NB4 (cell line): ENCODE data around the gene ID4.

ENCODE experiments used
- DNase-seq: peaks from one replicate; pipeline ENCODE4 v3.0.0; 2010; ENCODE audit warnings: low read depth
- H3K4me3 ChIP-seq: one replicate; pipeline ENCODE4 v1.5.1; 2011; ENCODE audit warnings: mild to moderate bottlenecking, low read depth, low read length, moderate library complexity
- MYC ChIP-seq: IDR thresholded peaks from 2 replicates; pipeline ENCODE4 v1.6.1; 2011; ENCODE audit warnings: low read depth, low read length
- POLR2A ChIP-seq: IDR thresholded peaks from 2 replicates; pipeline ENCODE4 v1.6.1; 2011; ENCODE audit warnings: mild to moderate bottlenecking; ENCODE audit not compliant: insufficient read length; ENCODE audit errors: extremely low read depth
- TF ChIP-seq, protein P1 (sequence below): IDR thresholded peaks from 2 replicates; pipeline ENCODE4 v1.6.1; 2011; ENCODE audit warnings: low read depth, low read length
- TF ChIP-seq, protein P2 (sequence below): IDR thresholded peaks from one replicate; pipeline ENCODE4 v1.5.1; 2012; ENCODE audit warnings: low read depth, low read length

Gene ID4, protein sequence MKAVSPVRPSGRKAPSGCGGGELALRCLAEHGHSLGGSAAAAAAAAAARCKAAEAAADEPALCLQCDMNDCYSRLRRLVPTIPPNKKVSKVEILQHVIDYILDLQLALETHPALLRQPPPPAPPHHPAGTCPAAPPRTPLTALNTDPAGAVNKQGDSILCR

DNA sequence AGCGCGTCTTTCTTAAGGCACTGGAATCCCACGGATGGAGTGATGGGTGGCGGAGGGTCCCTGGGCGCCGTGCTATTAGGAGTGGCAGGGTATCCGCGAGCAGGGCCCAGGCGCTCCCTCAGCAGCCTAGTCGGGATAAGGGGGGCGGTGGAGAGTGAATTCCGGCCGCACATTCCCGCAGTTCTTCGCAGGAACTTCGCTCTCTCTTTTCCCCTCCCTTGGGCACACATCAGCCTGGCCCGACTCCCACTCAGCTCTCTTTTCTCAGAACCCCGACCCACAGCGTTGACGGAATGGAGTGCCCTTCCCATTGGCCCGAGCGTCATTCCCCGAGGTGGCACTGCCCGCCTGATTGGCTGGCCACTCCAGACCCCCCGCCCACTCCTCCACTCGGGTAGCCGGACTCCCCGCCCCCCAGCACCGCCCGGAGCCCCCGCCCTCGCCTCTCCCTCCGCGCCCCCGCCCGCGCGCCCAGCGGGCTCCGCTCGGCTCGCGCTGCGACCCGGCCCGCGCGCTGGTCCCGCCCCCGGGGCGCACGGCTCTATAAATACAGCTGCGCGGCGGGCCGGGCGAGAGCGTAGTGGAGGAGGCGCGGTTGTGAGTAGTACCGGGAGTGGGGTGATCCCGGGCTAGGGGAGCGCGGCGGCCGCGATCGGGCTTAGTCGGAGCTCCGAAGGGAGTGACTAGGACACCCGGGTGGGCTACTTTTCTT, at the start of gene ID4:
ID4 (plus strand) TSS at position 572 of the 712 bp plus-strand sequence. CDS start 385 bp downstream, outside the sequence.
- DNase-seq = no peak
- no peak within 1 kb of the TSS for H3K4me3 ChIP-seq
- TF ChIP-seq, protein P1, sequence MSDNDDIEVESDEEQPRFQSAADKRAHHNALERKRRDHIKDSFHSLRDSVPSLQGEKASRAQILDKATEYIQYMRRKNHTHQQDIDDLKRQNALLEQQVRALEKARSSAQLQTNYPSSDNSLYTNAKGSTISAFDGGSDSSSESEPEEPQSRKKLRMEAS = no peak

DNA sequence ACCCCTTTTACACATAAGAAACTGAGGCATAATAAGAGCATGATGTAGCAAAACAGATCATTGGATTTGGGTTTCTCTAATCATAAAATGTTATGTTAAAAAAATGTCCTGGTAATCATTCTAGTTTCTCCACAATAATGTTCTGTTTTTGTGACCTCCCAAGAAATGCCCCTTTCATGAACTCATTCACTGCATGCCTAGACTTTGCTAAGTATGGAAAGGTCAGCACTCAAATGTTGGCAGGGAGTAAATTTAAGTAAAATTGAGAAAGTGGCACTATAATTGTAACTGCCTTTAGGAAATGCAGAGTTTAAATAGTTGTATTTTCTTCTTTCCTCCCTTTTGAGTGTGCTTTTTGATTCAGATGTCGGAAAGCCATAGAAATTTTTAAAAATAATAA, 48.5 kb upstream of the ID4 start:
- H3K4me3 ChIP-seq = no peak overlapping the region
- TF ChIP-seq, protein P2, sequence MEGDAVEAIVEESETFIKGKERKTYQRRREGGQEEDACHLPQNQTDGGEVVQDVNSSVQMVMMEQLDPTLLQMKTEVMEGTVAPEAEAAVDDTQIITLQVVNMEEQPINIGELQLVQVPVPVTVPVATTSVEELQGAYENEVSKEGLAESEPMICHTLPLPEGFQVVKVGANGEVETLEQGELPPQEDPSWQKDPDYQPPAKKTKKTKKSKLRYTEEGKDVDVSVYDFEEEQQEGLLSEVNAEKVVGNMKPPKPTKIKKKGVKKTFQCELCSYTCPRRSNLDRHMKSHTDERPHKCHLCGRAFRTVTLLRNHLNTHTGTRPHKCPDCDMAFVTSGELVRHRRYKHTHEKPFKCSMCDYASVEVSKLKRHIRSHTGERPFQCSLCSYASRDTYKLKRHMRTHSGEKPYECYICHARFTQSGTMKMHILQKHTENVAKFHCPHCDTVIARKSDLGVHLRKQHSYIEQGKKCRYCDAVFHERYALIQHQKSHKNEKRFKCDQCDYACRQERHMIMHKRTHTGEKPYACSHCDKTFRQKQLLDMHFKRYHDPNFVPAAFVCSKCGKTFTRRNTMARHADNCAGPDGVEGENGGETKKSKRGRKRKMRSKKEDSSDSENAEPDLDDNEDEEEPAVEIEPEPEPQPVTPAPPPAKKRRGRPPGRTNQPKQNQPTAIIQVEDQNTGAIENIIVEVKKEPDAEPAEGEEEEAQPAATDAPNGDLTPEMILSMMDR = no peak
- no peak for TF ChIP-seq MYC
- TF ChIP-seq POLR2A = no peak
- TF ChIP-seq, protein P1 = no peak
- no peak for DNase-seq

DNA sequence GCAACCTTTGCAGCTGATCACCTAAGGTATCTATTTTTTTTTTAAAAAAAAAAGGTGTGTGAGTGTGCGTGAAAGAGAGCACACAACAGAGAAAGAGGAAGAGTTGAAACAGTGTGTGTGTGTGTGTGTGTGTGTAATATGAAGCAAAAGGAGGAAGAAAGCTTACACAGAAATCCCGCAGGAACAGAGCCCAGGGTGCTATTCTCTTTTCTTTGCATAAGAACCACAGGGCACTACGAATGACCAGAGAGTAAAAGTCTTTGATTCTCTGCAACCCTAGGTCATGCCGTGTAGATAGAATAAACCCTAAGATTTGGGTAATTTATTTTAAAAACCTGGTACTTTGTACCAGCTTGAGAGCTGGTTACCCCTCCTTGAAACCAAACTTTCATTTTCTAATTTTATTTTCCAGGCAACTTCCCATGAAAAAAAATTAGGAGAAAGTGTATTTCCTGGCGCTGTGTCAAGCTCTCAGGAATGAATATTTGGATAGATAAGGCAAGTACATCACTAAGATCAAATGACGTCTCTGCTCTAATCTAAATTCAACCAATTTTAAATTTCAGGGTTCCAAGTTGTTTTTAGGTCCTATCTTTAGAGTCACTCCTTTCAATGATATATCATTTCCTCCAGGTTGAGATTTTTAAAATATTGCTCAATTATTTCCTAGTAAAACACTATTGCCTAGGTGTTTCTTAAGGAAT, 47.9 kb upstream of the ID4 start:
- DNase-seq = peak; percentile 11
- TF ChIP-seq MYC (no peak), POLR2A (no peak)
- TF ChIP-seq, protein P1 = no peak
- TF ChIP-seq, protein P2 = no peak
- no peak overlapping the region for H3K4me3 ChIP-seq

DNA sequence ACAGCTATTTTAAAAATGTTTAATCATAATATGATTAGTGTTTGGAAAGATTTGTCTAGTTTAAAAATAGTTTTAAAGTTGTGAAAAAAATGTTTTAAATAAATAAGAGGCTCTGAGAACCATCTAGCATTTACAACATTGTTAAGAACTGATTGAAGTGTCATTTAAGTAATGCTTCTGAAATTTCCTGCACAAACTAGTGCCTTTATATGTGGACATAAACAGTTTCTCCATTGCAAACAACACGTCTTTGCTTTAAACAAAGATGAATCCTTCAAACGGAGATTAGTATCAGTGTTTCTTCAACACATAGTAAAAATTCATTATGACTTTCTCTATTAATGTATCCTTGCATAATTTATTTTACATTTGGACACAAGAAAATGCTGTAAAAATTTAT, 45.9 kb upstream of the ID4 start:
- no peak overlapping the region for H3K4me3 ChIP-seq
- DNase-seq = no peak
- TF ChIP-seq MYC = no peak
- TF ChIP-seq, protein P1 = no peak

DNA sequence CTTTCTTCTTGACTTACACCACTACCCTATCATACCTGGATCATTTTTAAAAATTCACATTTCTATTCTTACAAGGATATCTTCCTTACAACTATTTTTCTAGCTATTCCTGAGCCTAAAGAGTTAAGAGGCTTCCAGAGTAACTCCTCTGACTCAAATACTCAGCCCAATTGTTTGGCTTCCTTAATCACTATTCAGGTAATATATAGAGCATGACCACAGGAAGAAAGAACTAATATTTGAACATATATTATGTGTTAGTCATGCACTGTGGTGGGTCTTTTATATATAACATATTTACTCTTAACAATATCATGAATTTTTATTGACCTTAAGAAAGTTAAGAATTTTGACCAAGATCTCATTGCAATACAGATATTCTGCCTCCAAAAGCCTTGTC, 42.0 kb upstream of the ID4 start:
- no peak overlapping the region for H3K4me3 ChIP-seq
- no peak for DNase-seq
- TF ChIP-seq POLR2A (no peak), MYC (no peak)
- TF ChIP-seq, protein P2 = no peak
- TF ChIP-seq, protein P1 = no peak

DNA sequence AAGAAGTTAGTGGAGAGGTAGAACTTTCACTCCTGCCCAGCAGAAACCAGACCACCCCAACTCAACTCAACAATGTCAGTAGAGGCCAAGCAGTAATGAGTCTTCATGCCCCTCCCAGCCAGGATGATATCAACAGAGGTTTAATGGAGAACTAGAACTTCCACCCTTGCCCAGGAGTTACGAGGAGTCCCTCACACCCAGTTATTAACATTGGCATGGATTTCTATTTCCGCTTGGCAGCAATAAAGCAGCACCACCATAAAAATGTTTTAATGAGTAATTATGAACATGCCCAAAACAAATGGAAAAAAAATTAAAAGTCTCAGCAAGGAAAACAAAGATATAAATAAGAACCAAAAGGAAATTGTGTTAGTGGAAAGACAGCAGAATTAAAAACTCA, 40.7 kb upstream of the ID4 start:
- TF ChIP-seq, protein P1 = no peak
- TF ChIP-seq, protein P2 = no peak
- TF ChIP-seq MYC (no peak), POLR2A (no peak)

More for the DNA sequence above, 40.7 kb upstream of the ID4 start:
- DNase-seq = no peak
- H3K4me3 ChIP-seq = no peak overlapping the region
